ENCODE results near the gene HOXC4. TPM values are rescaled to one million over a fixed set of nuclear protein-coding genes. Genes with fewer than 3 reads are reported as not detected.

The HOXC4 gene
- total RNA-seq, 6 experiments from 2014 or later, result 0.35 to 0.73 (median 0.38) TPM; not detected in 2

- Mint-ChIP-seq H3K4me3 (no peak overlapping the region), H3K36me3 (ENCODE audit: low read depth) (no peaks in the 10 kb centered on the region), H3K27ac (no peak overlapping the region), H3K4me1 (ENCODE audit: low read depth) (no peaks in the 10 kb centered on the region), H3K27me3 (ENCODE audit: insufficient read depth) (peaks cover 93% of the 10 kb centered on the region), H3K9me3 (no peaks in the 10 kb centered on the region)
- no peak for TF ChIP-seq CTCF (IDR thresholded peaks at IDR 0.05)
- no peak for DNase-seq
These were observed 7.6 kb upstream of the HOXC4 start for GRCh38 chr12:54045868-54046521.

GRCh38 chr12:54046809-54047159, 6.9 kb upstream of the HOXC4 start:
- Mint-ChIP-seq H3K27ac (no peak overlapping the region), H3K36me3 (ENCODE audit: low read depth) (no peaks in the 10 kb centered on the region), H3K4me1 (ENCODE audit: low read depth) (no peaks in the 10 kb centered on the region), H3K4me3 (no peak overlapping the region), H3K9me3 (no peaks in the 10 kb centered on the region), H3K27me3 (ENCODE audit: insufficient read depth) (peaks cover 92% of the 10 kb centered on the region)
- TF ChIP-seq CTCF (IDR thresholded peaks at IDR 0.05), result no peak
- no peak for DNase-seq

- Mint-ChIP-seq H3K36me3 (ENCODE audit: low read depth) (no peaks in the 10 kb centered on the region), H3K27me3 (ENCODE audit: insufficient read depth) (peaks cover 93% of the 10 kb centered on the region), H3K27ac (no peak overlapping the region), H3K9me3 (no peaks in the 10 kb centered on the region), H3K4me1 (ENCODE audit: low read depth) (no peaks in the 10 kb centered on the region), H3K4me3 (no peak overlapping the region)
- DNase-seq, result no peak
- no peak for TF ChIP-seq CTCF (IDR thresholded peaks at IDR 0.05)
These were observed 6.3 kb upstream of the HOXC4 start for GRCh38 chr12:54047160-54047963.

GRCh38 chr12:54047964-54048303, 5.7 kb upstream of the HOXC4 start:
- H3K4me3 Mint-ChIP-seq, result no peak overlapping the region
- H3K36me3 Mint-ChIP-seq (ENCODE audit: low read depth), result no peaks in the 10 kb centered on the region
- no peaks in the 10 kb centered on the region for H3K9me3 Mint-ChIP-seq
- H3K4me1 Mint-ChIP-seq (ENCODE audit: low read depth), result no peaks in the 10 kb centered on the region
- no peak for TF ChIP-seq CTCF (IDR thresholded peaks at IDR 0.05)
- peaks cover 92% of the 10 kb centered on the region for H3K27me3 Mint-ChIP-seq (ENCODE audit: insufficient read depth)
- no peak for DNase-seq
- no peak overlapping the region for H3K27ac Mint-ChIP-seq

- no peak for DNase-seq
- no peaks in the 10 kb centered on the region for H3K36me3 Mint-ChIP-seq (ENCODE audit: low read depth)
These were observed 5.1 kb upstream of the HOXC4 start for GRCh38 chr12:54048406-54049093.

More at GRCh38 chr12:54048406-54049093, 5.1 kb upstream of the HOXC4 start:
- H3K27ac Mint-ChIP-seq, result no peak overlapping the region
- no peak for TF ChIP-seq CTCF (IDR thresholded peaks at IDR 0.05)
- no peak overlapping the region for H3K4me3 Mint-ChIP-seq
- peaks cover 90% of the 10 kb centered on the region for H3K27me3 Mint-ChIP-seq (ENCODE audit: insufficient read depth)
- no peaks in the 10 kb centered on the region for H3K4me1 Mint-ChIP-seq (ENCODE audit: low read depth)
- H3K9me3 Mint-ChIP-seq, result no peaks in the 10 kb centered on the region

Measured in HFFc6 (cell line).